A673 (cell line): ENCODE results near the gene MIGA2. TPM values are rescaled to one million over a fixed set of nuclear protein-coding genes. Genes with fewer than 3 reads are reported as not detected.
A peak's percentile ranks its signal among the peaks of the same experiment; 100 is the strongest.

Experiments
- BruUV-seq: library from RNA; stranded (reverse); fragments of 400-500 nt; replicated peaks from 2 replicates; lab custom pipeline; 2021; lab: Mats Ljungman, UMichigan
- CTCF ChIA-PET: fragments of 300-600 bp; sonication (Branson Sonifier 250); formaldehyde crosslinking; loops from one replicate; lab custom pipeline; 2022; ENCODE audit warnings: antibody characterized with exemption; lab: Charles Lee
- POLR2A ChIA-PET: fragments of 300-600 bp; sonication (Branson Sonifier 250); formaldehyde crosslinking; loops from one replicate; lab custom pipeline; 2022; ENCODE audit warnings: antibody characterized with exemption; ENCODE audit not compliant: low non-redundant PET; lab: Charles Lee
- DNase-seq: peaks from one replicate; pipeline ENCODE4 v3.0.0-alpha.2; 2015; ENCODE audit warnings: low spot score
- H3K27ac ChIP-seq: fragments of 200-600 bp; sonication (generic); 2 replicates; pipeline ENCODE4 v1.5.1; 2016; ENCODE audit warnings: mixed run types, low read depth, mild to moderate bottlenecking, mixed read lengths, antibody characterized with exemption, low read length; ENCODE audit not compliant: poor library complexity, severe bottlenecking
- H3K27me3 ChIP-seq: fragments of 200-600 bp; sonication (generic); replicated peaks from 2 replicates; pipeline ENCODE4 v1.6.1; 2017; ENCODE audit warnings: mixed run types, low read depth, mild to moderate bottlenecking, mixed read lengths, antibody characterized with exemption, low read length; ENCODE audit not compliant: insufficient read depth, poor library complexity
- H3K36me3 ChIP-seq: fragments of 200-600 bp; sonication (generic); 2 replicates; pipeline ENCODE4 v1.6.1; 2016; ENCODE audit warnings: mixed run types, mild to moderate bottlenecking, mixed read lengths, antibody characterized with exemption, low read length; ENCODE audit not compliant: insufficient read depth, poor library complexity, severe bottlenecking
- H3K4me1 ChIP-seq: fragments of 200-600 bp; sonication (generic); 2 replicates; pipeline ENCODE4 v1.6.1; 2017; ENCODE audit warnings: mixed run types, mild to moderate bottlenecking, mixed read lengths, antibody characterized with exemption, low read length; ENCODE audit not compliant: insufficient read depth, poor library complexity, severe bottlenecking
- H3K4me3 ChIP-seq: fragments of 200-600 bp; sonication (generic); 2 replicates; pipeline ENCODE4 v1.5.1; 2016; ENCODE audit warnings: low read depth, mixed run types, mild to moderate bottlenecking, mixed read lengths, low read length; ENCODE audit not compliant: poor library complexity, severe bottlenecking
- H3K9me3 ChIP-seq: fragments of 200-600 bp; sonication (generic); 2 replicates; pipeline ENCODE4 v1.6.1; 2016; ENCODE audit warnings: mixed run types, low read depth, mild to moderate bottlenecking, mixed read lengths, antibody characterized with exemption, low read length; ENCODE audit not compliant: poor library complexity, severe bottlenecking
- CTCF ChIP-seq: fragments of 300-800, 200-600 bp; sonication (generic); conservative IDR thresholded peaks from 2 replicates; pipeline ENCODE4 v1.5.1; 2017; ENCODE audit warnings: low read depth, mild to moderate bottlenecking, antibody characterized with exemption, low read length, moderate library complexity, mixed read lengths
- EZH2 ChIP-seq: fragments of 200-600 bp; sonication (generic); IDR thresholded peaks from 2 replicates; pipeline ENCODE4 v1.6.1; 2017; ENCODE audit warnings: borderline replicate concordance, low read depth, mild to moderate bottlenecking, mixed read lengths, antibody characterized with exemption, low read length; ENCODE audit not compliant: poor library complexity, severe bottlenecking
- intact Hi-C: fragments of 100-400 bp; cut with micrococcal nuclease; formaldehyde crosslinking; loops from one replicate; pipeline ENCODE4 v1.10.0; 2022; ENCODE audit not compliant: unreplicated experiment
- total RNA-seq: library from RNA; stranded (reverse); gene quantifications from 2 replicates; pipeline ENCODE4 v1.2.3, GENCODE V29; 2021

MIGA2 gene
- total RNA-seq, 1 experiment from 2014 or later: 27.7 TPM

GRCh38 chr9:129022037-129022436 is 14.4 kb upstream of the MIGA2 start:
- intact Hi-C loops: no loop called here
- POLR2A ChIA-PET: interaction anchor here (0.6 kb wide), 1 partner anchor 95 kb away, joined by 4 read pairs; no protein-coding TSS in a partner anchor

GRCh38 chr9:129023036-129023907 is 13.2 kb upstream of the MIGA2 start:
- intact Hi-C loops: no loop called here
- Histone ChIP-seq H3K9me3 (no peaks in the 10 kb centered on the region), H3K4me1 (peaks cover 20% of the 10 kb centered on the region), H3K27ac (no peak overlapping the region), H3K27me3 (no peaks in the 10 kb centered on the region), H3K36me3 (no peaks in the 10 kb centered on the region), H3K4me3 (no peak overlapping the region)
- DNase-seq: no peak
- ChIA-PET CTCF (no interaction called here), POLR2A (interaction anchor here (0.6 kb wide), 1 partner anchor 249 kb away, joined by 18 read pairs; no protein-coding TSS in a partner anchor)
- BruUV-seq: no TSS peak
- TF ChIP-seq EZH2: no peak
- no peak for TF ChIP-seq CTCF

More at GRCh38 chr9:129022037-129022436, 14.4 kb upstream of the MIGA2 start:
- no peak for DNase-seq
- Histone ChIP-seq H3K4me3 (no peak overlapping the region), H3K27ac (peak overlapping the region; percentile 30), H3K9me3 (no peaks in the 10 kb centered on the region), H3K4me1 (peaks cover 14% of the 10 kb centered on the region), H3K36me3 (no peaks in the 10 kb centered on the region), H3K27me3 (no peaks in the 10 kb centered on the region)
- no TSS peak for BruUV-seq
- CTCF ChIA-PET: no interaction called here
- TF ChIP-seq CTCF: no peak
- TF ChIP-seq EZH2: no peak

- no peak overlapping the region for H3K27ac ChIP-seq
- no peak for TF ChIP-seq EZH2
- H3K4me3 ChIP-seq: no peak overlapping the region
- BruUV-seq: no TSS peak
- H3K4me1 ChIP-seq: peaks cover 20% of the 10 kb centered on the region
- DNase-seq: no peak
- no peaks in the 10 kb centered on the region for H3K9me3 ChIP-seq
- intact Hi-C loops: no loop called here
- H3K36me3 ChIP-seq: no peaks in the 10 kb centered on the region
- ChIA-PET CTCF (no interaction called here), POLR2A (no interaction called here)
- H3K27me3 ChIP-seq: no peaks in the 10 kb centered on the region
Observed at GRCh38 chr9:129023908-129024233, 12.6 kb upstream of the MIGA2 start.
